Measurements from ENCODE around the gene YY1. TPM values are rescaled to one million over a fixed set of nuclear protein-coding genes. Genes with fewer than 3 reads are reported as not detected.
"Not testable (repeated sequence)": the region's sequence is repeated elsewhere in the genome, so short reads cannot be mapped to it uniquely, and the experiment has no call there.

The YY1 gene
- total and polyA plus RNA-seq, 8 donors = 23.0 to 68.1 (median 41.9) TPM

GRCh38 chr14:100234511-100234910, 4.4 kb upstream of the YY1 start:
- DNase-seq = no peak
- H3K4me1 ChIP-seq = peaks cover 24 to 73% (median 55%) of the 10 kb centered on the region in 4 donors
- TF ChIP-seq POLR2A (IDR thresholded peaks at IDR 0.05) = no peak
- no peak for TF ChIP-seq EP300 (IDR thresholded peaks at IDR 0.05)
- TF ChIP-seq, protein P1, sequence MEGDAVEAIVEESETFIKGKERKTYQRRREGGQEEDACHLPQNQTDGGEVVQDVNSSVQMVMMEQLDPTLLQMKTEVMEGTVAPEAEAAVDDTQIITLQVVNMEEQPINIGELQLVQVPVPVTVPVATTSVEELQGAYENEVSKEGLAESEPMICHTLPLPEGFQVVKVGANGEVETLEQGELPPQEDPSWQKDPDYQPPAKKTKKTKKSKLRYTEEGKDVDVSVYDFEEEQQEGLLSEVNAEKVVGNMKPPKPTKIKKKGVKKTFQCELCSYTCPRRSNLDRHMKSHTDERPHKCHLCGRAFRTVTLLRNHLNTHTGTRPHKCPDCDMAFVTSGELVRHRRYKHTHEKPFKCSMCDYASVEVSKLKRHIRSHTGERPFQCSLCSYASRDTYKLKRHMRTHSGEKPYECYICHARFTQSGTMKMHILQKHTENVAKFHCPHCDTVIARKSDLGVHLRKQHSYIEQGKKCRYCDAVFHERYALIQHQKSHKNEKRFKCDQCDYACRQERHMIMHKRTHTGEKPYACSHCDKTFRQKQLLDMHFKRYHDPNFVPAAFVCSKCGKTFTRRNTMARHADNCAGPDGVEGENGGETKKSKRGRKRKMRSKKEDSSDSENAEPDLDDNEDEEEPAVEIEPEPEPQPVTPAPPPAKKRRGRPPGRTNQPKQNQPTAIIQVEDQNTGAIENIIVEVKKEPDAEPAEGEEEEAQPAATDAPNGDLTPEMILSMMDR (IDR thresholded peaks at IDR 0.05) = no peak
- no peak for TF ChIP-seq POLR2AphosphoS5 (IDR thresholded peaks at IDR 0.05)
- 45 to 70% (median 59%) methylated on average over 4 of the region's 4 CpGs for WGBS, 5 donors
- no peak overlapping the region for H3K4me3 ChIP-seq
- H3K27ac ChIP-seq = no peak overlapping the region
- H3K27me3 ChIP-seq = no peaks in the 10 kb centered on the region
- intact Hi-C loops (cut with DNase I; ENCODE audit: low total_unique reads) = no loop called here
- no peaks in the 10 kb centered on the region for H3K9me3 ChIP-seq
- H3K36me3 ChIP-seq = peaks cover 0 to 21% (median 11%) of the 10 kb centered on the region in 4 donors

- H3K9me3 ChIP-seq; H3K27me3 ChIP-seq; DNase-seq; intact Hi-C loops (cut with DNase I; ENCODE audit: low total_unique reads); H3K36me3 ChIP-seq: not testable (repeated sequence)
- peak overlapping the region in 2 of 5 donors; percentile 22 to 100 for H3K27ac ChIP-seq
- H3K4me1 ChIP-seq = peaks cover 22 to 69% (median 57%) of the 10 kb centered on the region in 4 donors
- WGBS, 5 donors = 75 to 81% (median 81%) methylated on average over 12 of the region's 12 CpGs
- peak overlapping the region in 1 of 4 donors; percentile 100 for H3K4me3 ChIP-seq
Observed at GRCh38 chr14:100236271-100236818, 2.6 kb upstream of the YY1 start.

GRCh38 chr14:100236881-100237280, 2.1 kb upstream of the YY1 start:
- Histone ChIP-seq H3K27ac (peak overlapping the region in 4 of 5 donors; percentile 97 to 100 (median 100)), H3K9me3 (no peaks in the 10 kb centered on the region), H3K4me3 (peak overlapping the region; percentile 98 to 100 (median 100)), H3K36me3 (peaks cover 0 to 4% (median 2%) of the 10 kb centered on the region in 4 donors), H3K4me1 (peaks cover 22 to 69% (median 59%) of the 10 kb centered on the region in 4 donors), H3K27me3 (no peaks in the 10 kb centered on the region)
- TF ChIP-seq POLR2A (IDR thresholded peaks at IDR 0.05) (no peak), EP300 (IDR thresholded peaks at IDR 0.05) (no peak)
- TF ChIP-seq, protein P1 (IDR thresholded peaks at IDR 0.05) = no peak
- intact Hi-C loops (cut with DNase I; ENCODE audit: low total_unique reads) = no loop called here
- DNase-seq = no peak

DNA sequence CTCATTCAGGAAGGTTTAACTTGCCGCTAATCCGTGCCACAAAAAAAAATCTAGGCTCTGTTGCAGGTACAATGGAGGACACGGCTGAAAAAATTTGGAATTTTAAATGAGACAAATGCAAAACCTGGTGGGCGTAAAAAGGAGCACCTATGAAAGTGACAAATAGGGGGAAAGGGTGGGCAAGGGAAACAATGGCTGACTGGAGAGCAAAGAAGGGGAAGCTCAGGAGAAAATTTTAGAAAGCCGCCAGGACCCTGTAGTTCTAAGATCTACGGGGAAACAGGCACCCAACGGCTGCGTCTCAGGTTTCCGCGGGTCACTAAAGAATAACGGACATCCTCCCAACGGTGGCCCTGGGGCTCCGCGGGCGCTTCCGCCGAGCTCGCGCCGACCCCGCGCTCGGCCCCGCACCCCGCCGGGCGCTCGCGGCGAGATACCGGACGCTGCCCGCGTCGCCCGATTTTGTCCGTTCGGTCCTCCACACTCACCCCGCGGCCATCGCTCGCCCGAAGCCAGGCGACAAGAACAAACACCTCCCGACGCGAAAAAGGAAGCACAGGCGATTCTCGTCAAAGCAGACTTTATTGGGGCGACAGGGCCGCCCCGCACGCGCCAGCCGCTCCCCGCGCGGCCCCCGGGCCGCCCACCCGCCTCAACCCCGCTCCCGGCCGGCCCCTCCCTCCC, 1.1 kb upstream of the YY1 start:
- WGBS, 5 donors = 0 to 1% (median 1%) methylated on average over 51 to 64 of the region's 64 CpGs
- intact Hi-C loops (cut with DNase I; ENCODE audit: low total_unique reads) = no loop called here

More for the DNA sequence above, 1.1 kb upstream of the YY1 start:
- H3K9me3 ChIP-seq = no peaks in the 10 kb centered on the region
- H3K36me3 ChIP-seq = peaks cover 0 to 4% (median 0%) of the 10 kb centered on the region in 4 donors
- H3K4me3 ChIP-seq = peak overlapping the region; percentile 98 to 100 (median 100)
- H3K4me1 ChIP-seq = peaks cover 25 to 71% (median 59%) of the 10 kb centered on the region in 4 donors
- peak overlapping the region; percentile 97 to 100 (median 99) for H3K27ac ChIP-seq
- H3K27me3 ChIP-seq = no peaks in the 10 kb centered on the region
- DNase-seq = peak; percentile 52 to 81
- TF ChIP-seq, protein P1 (IDR thresholded peaks at IDR 0.05) = no peak
- TF ChIP-seq POLR2AphosphoS5 (IDR thresholded peaks at IDR 0.05) (peak in 1 of 3 donors; percentile 6), EP300 (IDR thresholded peaks at IDR 0.05) (no peak), POLR2A (IDR thresholded peaks at IDR 0.05) (no peak)
